HUES48 (cell line): ENCODE measurements around the gene PPP2R5C.

Experiments
- H3K27ac ChIP-seq: one replicate; pipeline ENCODE4 v1.7.0; 2013; ENCODE audit warnings: low read depth, low read length, inconsistent platforms
- H3K27me3 ChIP-seq: 2 replicates; pipeline ENCODE4 v1.6.1; 2013; ENCODE audit warnings: mild to moderate bottlenecking, low read length; ENCODE audit not compliant: control insufficient read depth, insufficient read depth
- H3K36me3 ChIP-seq: 2 replicates; pipeline ENCODE4 v1.6.1; 2013; ENCODE audit warnings: low read length; ENCODE audit not compliant: control insufficient read depth, insufficient read depth
- H3K4me1 ChIP-seq: 2 replicates; pipeline ENCODE4 v1.6.1; 2013; ENCODE audit warnings: mild to moderate bottlenecking, low read length; ENCODE audit not compliant: control insufficient read depth, insufficient read depth
- H3K4me3 ChIP-seq: 2 replicates; pipeline ENCODE4 v1.5.1; 2013; ENCODE audit warnings: mild to moderate bottlenecking, low read depth, low read length
- H3K9ac ChIP-seq: 2 replicates; pipeline ENCODE4 v1.6.1; 2013; ENCODE audit warnings: mild to moderate bottlenecking, low read depth, low read length, moderate library complexity
- H3K9me3 ChIP-seq: 2 replicates; pipeline ENCODE4 v1.6.1; 2013; ENCODE audit warnings: low read length; ENCODE audit not compliant: control insufficient read depth, insufficient read depth

The PPP2R5C gene

DNA sequence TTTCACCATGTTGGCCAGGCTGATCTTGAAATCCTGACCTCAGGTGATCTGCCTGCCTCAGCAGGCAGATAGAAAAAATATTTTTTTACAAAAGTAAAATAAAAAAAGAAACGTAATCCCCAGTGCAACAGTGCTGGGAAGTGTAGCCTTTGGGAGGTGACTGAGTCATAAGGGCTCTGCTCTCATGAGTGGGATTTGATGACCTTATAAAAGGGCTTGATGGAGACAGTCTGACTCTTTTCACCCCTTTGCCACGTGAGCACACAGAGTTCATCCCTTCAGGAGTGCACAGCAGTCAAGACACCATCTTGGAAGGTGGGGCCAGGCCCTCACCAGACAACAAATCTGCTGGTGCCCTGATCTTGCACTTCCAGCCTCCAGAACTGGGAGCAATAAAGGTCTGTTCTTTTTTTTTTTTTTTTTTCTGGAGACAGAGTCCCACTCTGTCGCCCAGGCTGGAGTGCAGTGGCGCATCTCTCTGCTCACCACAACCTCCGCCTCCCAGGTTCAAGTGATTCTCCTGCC lies 178.2 kb downstream of the PPP2R5C start:
- H3K27ac ChIP-seq = no peak overlapping the region
- no peaks in the 10 kb centered on the region for H3K36me3 ChIP-seq
- peaks cover 58% of the 10 kb centered on the region for H3K27me3 ChIP-seq

DNA sequence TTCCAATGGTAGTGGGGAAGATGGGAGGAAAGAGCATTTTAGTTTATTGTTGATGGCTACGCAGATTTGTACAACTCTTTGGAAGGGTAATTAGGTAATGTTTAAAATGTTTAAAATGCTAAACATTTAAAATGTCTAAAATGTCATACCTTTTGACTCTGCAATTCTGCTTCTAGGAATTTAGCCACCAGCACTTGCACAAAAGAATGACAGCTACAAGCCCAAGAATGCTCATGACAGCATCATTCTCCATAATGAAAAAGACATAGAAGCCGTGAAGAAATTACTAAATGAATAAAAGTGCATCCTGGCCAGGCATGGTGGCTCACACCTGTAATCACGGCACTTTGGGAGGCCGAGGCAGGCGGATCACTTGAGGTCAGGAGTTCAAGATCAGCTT lies 182.9 kb downstream of the PPP2R5C start:
- H3K9me3 ChIP-seq = no peaks in the 10 kb centered on the region
- H3K4me1 ChIP-seq = peaks cover 10% of the 10 kb centered on the region
- no peak overlapping the region for H3K27ac ChIP-seq
- no peak overlapping the region for H3K4me3 ChIP-seq
- no peaks in the 10 kb centered on the region for H3K36me3 ChIP-seq
- peaks cover 55% of the 10 kb centered on the region for H3K27me3 ChIP-seq
- H3K9ac ChIP-seq = no peak overlapping the region

More for the DNA sequence above, 178.2 kb downstream of the PPP2R5C start:
- Histone ChIP-seq H3K4me3 (no peak overlapping the region), H3K4me1 (peaks cover 2% of the 10 kb centered on the region; the same call in 1 of the 2 replicates), H3K9me3 (no peaks in the 10 kb centered on the region), H3K9ac (no peak overlapping the region)

DNA sequence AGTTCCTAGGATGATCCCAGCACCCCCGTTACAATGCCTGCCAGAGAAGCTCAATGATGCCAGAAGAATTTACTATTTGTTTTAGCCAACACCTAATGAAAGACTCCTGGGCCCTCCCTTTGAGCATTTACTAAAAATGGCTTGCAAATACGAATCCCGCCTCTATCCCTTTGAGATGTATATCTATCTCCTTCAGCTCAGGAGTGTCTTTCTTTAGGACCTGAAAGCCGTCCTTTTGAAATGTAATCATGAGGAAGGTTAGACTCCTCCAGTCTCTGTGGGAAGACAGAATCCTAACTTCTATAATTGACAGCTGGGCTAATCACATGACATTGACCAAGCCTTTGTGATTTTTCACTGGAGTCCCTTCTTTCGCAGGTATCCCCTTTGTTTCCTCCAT lies 183.7 kb downstream of the PPP2R5C start:
- peaks cover 10% of the 10 kb centered on the region for H3K4me1 ChIP-seq

DNA sequence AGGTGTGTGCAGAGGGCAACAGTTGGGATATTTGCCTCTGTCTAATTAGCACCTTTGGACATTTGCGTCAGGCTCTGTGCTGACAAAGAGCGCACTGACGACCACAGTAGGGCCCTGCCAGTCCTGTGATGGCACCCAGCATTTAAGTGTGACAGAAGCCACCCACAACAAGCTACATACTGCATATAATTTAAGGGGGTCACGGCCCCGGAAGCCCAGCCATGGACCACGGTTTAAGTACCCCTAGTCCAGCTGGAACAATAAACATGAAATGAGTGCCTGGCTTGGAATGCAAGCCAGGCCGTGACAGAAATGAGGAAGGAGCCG lies 186.0 kb downstream of the PPP2R5C start:
- peaks cover 37% of the 10 kb centered on the region for H3K27me3 ChIP-seq
- peaks cover 10% of the 10 kb centered on the region for H3K4me1 ChIP-seq
- peak overlapping the region; percentile 94 for H3K27ac ChIP-seq
- no peaks in the 10 kb centered on the region for H3K36me3 ChIP-seq
- H3K4me3 ChIP-seq = peak overlapping the region; percentile 86
- H3K9me3 ChIP-seq = no peaks in the 10 kb centered on the region
- peak overlapping the region; percentile 83 for H3K9ac ChIP-seq

More for the DNA sequence above, 183.7 kb downstream of the PPP2R5C start:
- H3K27me3 ChIP-seq = peaks cover 50% of the 10 kb centered on the region
- H3K9me3 ChIP-seq = no peaks in the 10 kb centered on the region
- no peak overlapping the region for H3K4me3 ChIP-seq
- no peaks in the 10 kb centered on the region for H3K36me3 ChIP-seq
- no peak overlapping the region for H3K27ac ChIP-seq
- H3K9ac ChIP-seq = no peak overlapping the region

DNA sequence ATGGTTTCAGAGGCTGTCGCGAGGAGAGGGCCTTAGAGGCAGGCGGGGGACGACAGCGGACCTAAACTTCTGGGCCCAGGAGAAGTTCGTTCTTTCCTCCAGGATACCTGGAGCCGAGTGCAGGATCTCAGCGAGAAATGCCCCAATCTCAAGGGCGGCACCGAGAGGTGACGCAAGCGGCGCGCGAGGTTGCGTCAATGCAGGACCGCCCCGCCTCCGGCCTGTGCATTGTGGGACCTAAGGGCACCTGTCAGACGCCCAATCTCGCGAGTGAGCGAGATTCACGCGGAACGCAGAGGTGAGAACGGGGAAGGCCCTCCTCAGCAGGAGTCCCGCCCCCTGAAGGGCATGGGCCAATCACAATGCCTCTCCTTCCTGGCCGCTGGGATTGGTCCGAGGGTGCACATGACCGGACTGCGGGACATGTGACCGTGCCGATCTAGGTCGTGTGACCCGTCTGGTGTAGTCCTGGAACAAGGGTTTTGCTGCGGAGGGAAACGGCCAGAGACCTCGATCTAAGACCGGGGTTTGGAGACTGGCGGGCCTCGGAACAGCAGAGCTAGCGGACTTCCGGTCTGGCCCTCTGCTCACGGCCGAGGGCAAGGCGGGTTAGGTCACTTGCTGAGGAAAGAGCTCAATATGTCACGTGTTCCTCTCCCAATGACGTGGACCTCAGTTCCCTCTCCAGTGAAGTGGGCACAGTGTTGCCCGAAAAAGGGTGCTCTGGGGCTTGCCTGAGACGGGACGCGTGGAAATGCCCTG lies 186.6 kb downstream of the PPP2R5C start:
- Histone ChIP-seq H3K4me3 (peak overlapping the region; percentile 86), H3K9me3 (no peaks in the 10 kb centered on the region), H3K9ac (peak overlapping the region; percentile 83), H3K4me1 (peaks cover 10% of the 10 kb centered on the region), H3K36me3 (no peaks in the 10 kb centered on the region), H3K27me3 (peaks cover 31% of the 10 kb centered on the region), H3K27ac (peak overlapping the region; percentile 94)

DNA sequence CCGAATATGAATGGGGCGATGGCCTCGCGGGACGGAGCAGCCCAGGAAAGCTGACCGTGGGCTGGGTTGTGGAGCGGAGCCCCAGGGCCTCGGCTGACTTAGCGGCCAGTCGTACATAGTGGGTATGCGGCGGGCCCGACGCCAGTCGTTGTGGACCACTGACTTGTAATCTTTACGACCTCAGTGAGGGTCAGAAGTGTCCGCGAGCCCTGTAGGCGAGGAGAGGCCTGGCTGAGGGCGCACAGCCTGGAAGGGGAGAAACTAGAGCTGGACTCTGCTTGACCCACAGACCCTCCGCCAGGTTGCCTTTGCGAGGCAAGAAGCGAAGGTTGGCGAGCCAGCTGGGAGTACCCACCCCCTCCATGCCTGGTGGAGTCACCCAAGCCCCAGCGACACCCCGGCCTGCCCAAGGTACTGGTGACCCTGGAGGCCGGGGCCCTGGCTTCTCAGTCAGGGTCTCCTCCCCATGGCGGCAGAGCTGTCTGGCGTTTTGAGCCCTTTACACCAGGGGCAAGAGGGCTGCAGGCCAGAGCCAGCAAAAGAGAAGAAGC lies 187.2 kb downstream of the PPP2R5C start:
- H3K4me3 ChIP-seq = peak overlapping the region; percentile 72
- peaks cover 10% of the 10 kb centered on the region for H3K4me1 ChIP-seq

DNA sequence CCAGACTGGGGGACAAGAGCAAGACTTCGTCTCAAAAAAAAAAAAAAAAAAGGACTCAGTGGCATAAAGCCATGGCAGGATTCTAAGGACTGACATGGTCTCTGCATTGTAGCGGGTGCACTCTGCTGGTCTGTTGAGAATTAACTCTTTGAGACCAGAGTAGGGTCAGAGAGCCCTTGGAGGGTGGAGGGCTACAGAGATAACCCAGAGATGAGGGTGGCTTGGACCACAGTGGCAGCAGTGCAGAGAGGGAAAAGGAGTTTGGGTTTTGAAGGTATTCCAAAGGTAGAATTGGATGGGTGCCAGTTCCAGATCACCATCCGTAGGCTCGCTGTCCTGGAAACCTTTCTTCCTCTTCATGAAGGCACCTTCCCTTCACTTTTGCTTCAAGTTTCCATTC lies 188.6 kb downstream of the PPP2R5C start:
- no peak overlapping the region for H3K4me3 ChIP-seq
- H3K27ac ChIP-seq = no peak overlapping the region
- H3K9ac ChIP-seq = no peak overlapping the region
- peaks cover 5% of the 10 kb centered on the region; the same call in 1 of the 2 replicates for H3K4me1 ChIP-seq
- H3K9me3 ChIP-seq = no peaks in the 10 kb centered on the region
- H3K36me3 ChIP-seq = no peaks in the 10 kb centered on the region
- peaks cover 12% of the 10 kb centered on the region for H3K27me3 ChIP-seq

More for the DNA sequence above, 187.2 kb downstream of the PPP2R5C start:
- Histone ChIP-seq H3K9ac (peak overlapping the region; percentile 64), H3K36me3 (no peaks in the 10 kb centered on the region), H3K9me3 (no peaks in the 10 kb centered on the region), H3K27me3 (peaks cover 25% of the 10 kb centered on the region), H3K27ac (peak overlapping the region; percentile 85)

DNA sequence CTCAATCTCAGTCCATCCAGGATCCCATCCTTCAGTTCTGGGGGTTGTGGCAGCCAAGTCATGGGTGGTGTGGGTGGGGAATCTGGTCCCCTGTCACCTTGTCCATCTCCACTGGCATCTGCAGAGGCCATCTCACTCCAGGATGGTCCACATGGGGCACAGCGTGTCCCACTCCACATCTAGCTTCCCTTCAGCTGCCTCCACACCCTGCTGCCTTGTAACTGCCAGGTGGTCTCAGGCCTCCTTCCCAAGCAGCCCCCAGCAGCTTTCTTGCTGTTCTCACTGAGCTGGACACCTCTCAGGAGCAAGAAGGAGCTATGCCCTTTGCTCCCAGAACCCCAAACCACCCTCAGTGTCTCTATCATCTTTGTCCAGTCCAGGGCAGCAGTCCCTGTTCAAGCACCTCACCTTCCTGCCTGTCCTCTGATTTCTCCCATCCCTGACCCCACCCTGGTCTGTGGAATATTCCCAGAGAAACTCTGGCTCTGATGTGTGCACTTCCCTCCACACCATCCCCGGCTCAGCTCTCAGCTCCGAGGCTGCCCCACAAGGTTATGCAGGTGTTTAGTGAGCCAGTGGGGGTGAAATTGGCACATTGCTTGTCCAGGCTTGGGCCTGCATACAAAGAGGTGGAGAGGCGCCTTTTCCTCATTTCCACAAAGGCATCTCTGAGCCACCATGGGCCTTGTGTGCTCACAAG lies 189.2 kb downstream of the PPP2R5C start:
- no peaks in the 10 kb centered on the region for H3K9me3 ChIP-seq
- peaks cover 12% of the 10 kb centered on the region for H3K27me3 ChIP-seq
- no peak overlapping the region for H3K9ac ChIP-seq
- H3K36me3 ChIP-seq = no peaks in the 10 kb centered on the region
- H3K27ac ChIP-seq = no peak overlapping the region
- no peak overlapping the region for H3K4me3 ChIP-seq
- H3K4me1 ChIP-seq = peaks cover 5% of the 10 kb centered on the region; the same call in 1 of the 2 replicates

DNA sequence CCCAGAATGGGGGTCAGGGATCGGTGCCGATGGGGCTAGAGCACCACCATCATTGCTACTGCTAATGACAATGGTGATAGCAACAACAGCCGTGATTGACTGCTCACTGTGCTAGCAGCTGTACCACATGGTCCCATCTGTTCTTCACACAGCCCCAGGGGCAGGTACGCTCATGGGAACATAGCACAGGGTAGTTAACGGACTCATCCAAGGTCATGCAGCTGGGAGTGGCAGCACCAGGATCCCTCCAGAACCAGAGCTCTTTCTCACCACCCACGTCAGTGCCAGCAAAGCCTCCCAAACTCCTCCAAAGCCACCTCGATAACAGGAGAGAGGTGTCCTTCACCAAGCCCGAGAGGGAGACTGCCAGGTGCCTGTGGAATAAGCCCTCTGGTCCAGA lies 191.6 kb downstream of the PPP2R5C start:
- Histone ChIP-seq H3K27me3 (no peaks in the 10 kb centered on the region), H3K36me3 (no peaks in the 10 kb centered on the region), H3K27ac (no peak overlapping the region), H3K9me3 (no peaks in the 10 kb centered on the region), H3K4me1 (peaks cover 5% of the 10 kb centered on the region; the same call in 1 of the 2 replicates), H3K9ac (no peak overlapping the region), H3K4me3 (no peak overlapping the region)

DNA sequence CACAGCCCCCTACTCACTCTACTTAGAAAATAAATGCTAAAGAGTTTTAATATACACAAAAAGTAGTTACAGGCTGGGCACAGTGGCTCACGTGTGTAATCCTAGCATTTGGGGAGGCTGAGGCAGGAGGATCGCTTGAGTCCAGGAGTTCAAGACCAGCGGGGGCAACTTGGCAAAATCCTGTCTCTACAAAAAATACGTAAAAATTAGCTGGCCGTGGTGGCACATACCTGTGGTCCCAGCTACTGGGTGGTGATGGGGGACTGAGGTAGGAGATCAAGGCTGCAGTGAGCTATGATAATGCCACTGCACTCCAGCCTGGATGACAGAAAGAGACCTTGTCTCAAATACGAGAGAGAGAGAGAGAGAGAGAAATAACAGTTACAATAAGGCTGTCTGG lies 193.0 kb downstream of the PPP2R5C start:
- Histone ChIP-seq H3K4me3 (no peak overlapping the region), H3K36me3 (no peaks in the 10 kb centered on the region), H3K9me3 (no peaks in the 10 kb centered on the region), H3K9ac (no peak overlapping the region), H3K4me1 (no peaks in the 10 kb centered on the region), H3K27ac (no peak overlapping the region), H3K27me3 (no peaks in the 10 kb centered on the region)

DNA sequence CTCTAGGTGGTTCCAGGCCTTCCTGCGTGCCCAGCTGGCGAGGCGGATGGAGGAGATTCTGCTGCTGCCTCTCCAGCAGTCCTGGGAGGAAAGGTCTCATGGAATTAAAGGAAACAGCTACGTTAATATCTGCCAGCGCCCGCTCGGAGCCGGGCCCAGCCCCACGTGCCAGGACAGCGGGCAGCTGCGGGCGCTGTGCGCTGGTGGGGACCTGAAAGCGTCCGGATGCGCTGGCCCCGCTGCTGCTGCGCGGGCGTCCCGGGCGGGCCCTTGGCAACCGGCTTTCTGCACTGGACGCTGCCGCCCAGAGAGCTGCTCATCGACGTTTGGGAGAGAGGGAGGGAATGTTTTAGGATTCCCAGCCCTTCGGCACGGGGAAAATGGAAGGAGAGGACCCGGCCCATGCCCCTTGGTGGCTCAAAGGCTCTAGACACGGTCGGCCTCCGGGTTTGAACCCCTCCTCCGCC lies 194.2 kb downstream of the PPP2R5C start:
- H3K9me3 ChIP-seq = no peaks in the 10 kb centered on the region
- no peaks in the 10 kb centered on the region for H3K4me1 ChIP-seq
- no peak overlapping the region for H3K4me3 ChIP-seq
- no peak overlapping the region for H3K9ac ChIP-seq
- H3K27me3 ChIP-seq = no peaks in the 10 kb centered on the region
- H3K36me3 ChIP-seq = no peaks in the 10 kb centered on the region
- no peak overlapping the region for H3K27ac ChIP-seq
